Measurements from ENCODE around the gene FZD1.

DNA sequence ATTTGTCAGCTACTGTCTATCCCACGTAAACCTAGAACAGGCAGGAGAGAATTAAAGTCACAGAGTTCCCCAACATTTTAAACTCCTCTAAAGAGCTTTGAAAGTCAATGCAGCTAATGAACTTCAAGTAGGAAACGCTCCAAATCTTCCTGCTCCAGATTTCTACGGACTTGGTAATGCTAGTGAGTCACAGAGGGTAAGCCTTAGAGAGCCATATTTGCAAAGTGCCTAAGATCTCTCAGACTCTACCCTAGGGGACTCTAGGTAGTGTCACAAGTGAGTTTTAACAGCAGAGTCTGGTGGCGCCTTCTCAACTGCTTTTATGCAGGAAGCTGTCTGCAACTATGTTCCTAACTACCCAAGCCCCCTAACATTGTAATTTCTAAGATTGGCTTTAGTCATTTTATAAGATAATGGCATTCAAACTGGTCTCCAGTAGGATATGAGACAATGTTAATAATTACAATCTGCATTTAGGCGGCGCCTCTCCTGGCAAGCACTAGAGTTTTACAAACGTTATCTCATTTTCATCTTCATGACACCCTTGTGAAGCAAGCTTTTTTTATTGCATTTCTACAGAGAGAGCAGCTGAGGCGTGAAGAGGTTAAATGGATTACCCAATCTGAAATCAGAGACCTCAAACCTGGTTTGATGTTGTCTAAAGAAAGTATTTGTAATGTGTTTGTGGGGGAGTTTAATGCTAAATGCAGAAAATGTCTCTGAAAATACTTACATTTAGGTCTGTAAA, 22.0 kb upstream of the FZD1 start:
- no peak for TF ChIP-seq POLR2A (IDR thresholded peaks at IDR 0.05)
- TF ChIP-seq CTCF (IDR thresholded peaks at IDR 0.05) = no peak
- no peak for TF ChIP-seq POLR2AphosphoS5 (IDR thresholded peaks at IDR 0.05)
